GM10248 (cell line): ENCODE measurements around the gene B4GALT1.

Experiments used
- CTCF ChIA-PET: fragments of 300-600 bp; sonication (Branson Sonifier 250); formaldehyde crosslinking; extraction: SDS; loops from one replicate; lab custom pipeline; 2021; ENCODE audit warnings: antibody characterized with exemption; lab: Yijun Ruan, JAX
- POLR2A ChIA-PET: fragments of 350-650 bp; sonication (Branson Sonifier 250); formaldehyde crosslinking; extraction: SDS; loops from one replicate; lab custom pipeline; 2020; ENCODE audit warnings: antibody characterized with exemption; lab: Yijun Ruan, JAX
- DNase-seq: peaks from one replicate; pipeline ENCODE4 v3.0.0; 2012; ENCODE audit errors: extremely low spot score
- TF ChIP-seq, protein P1 (sequence below): IDR thresholded peaks from 2 replicates; pipeline ENCODE4 v1.5.1; 2012; ENCODE audit warnings: mild to moderate bottlenecking, low read depth; ENCODE audit errors: extremely low read depth, missing control alignments, control extremely low read depth

The B4GALT1 gene

GRCh38 chr9:33125871-33126823 lies 41.0 kb downstream of the B4GALT1 start:
- ChIA-PET POLR2A (interaction anchor here (0.5 to 1.0 kb wide), 2 partner anchors 11 to 99 kb away, joined by 4 to 5 read pairs; no protein-coding TSS in a partner anchor), CTCF (interaction anchor here (1.0 to 5.6 kb wide), 10 partner anchors 9 to 113 kb away, joined by 3 to 28 read pairs (median 4); no protein-coding TSS in a partner anchor)
- TF ChIP-seq, protein P1, sequence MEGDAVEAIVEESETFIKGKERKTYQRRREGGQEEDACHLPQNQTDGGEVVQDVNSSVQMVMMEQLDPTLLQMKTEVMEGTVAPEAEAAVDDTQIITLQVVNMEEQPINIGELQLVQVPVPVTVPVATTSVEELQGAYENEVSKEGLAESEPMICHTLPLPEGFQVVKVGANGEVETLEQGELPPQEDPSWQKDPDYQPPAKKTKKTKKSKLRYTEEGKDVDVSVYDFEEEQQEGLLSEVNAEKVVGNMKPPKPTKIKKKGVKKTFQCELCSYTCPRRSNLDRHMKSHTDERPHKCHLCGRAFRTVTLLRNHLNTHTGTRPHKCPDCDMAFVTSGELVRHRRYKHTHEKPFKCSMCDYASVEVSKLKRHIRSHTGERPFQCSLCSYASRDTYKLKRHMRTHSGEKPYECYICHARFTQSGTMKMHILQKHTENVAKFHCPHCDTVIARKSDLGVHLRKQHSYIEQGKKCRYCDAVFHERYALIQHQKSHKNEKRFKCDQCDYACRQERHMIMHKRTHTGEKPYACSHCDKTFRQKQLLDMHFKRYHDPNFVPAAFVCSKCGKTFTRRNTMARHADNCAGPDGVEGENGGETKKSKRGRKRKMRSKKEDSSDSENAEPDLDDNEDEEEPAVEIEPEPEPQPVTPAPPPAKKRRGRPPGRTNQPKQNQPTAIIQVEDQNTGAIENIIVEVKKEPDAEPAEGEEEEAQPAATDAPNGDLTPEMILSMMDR = no peak
- DNase-seq = no peak

GRCh38 chr9:33125461-33125860 lies 41.7 kb downstream of the B4GALT1 start:
- POLR2A ChIA-PET = interaction anchor here (0.5 kb wide), 1 partner anchor 99 kb away, joined by 5 read pairs; no protein-coding TSS in a partner anchor
- DNase-seq = no peak
- CTCF ChIA-PET = interaction anchor here (0.6 to 5.6 kb wide), 10 partner anchors 10 to 113 kb away, joined by 3 to 28 read pairs (median 4); no protein-coding TSS in a partner anchor
- TF ChIP-seq, protein P1 = no peak

GRCh38 chr9:33124751-33125381 lies 42.3 kb downstream of the B4GALT1 start:
- ChIA-PET POLR2A (interaction anchor here (0.5 kb wide), 1 partner anchor 98 kb away, joined by 5 read pairs; no protein-coding TSS in a partner anchor), CTCF (interaction anchor here (0.6 to 3.0 kb wide), 10 partner anchors 10 to 114 kb away, joined by 3 to 17 read pairs (median 4); no protein-coding TSS in a partner anchor)
- DNase-seq = peak; percentile 67
- TF ChIP-seq, protein P1 = peak; percentile 25

DNA sequence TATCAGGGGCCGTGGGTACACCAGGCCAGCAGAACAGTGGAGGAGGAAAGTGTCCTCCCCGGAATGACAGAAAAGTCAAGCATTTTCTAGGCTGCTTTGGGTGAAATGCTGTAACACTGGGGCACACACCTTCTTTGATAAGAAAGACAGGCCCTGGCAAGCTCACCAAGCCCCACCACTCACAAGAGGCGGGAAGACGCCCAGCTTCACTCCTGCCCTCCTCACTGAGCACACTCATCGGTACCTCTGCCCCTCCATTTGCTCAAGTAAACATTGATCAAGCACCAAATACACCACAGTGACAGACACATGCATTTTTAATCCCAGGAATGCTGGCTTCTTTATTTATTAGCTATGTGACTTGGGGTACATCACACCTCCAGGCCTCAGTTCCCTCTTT lies 43.1 kb downstream of the B4GALT1 start:
- CTCF ChIA-PET = interaction anchor here (0.8 to 1.7 kb wide), 4 partner anchors 9 to 103 kb away, joined by 3 to 4 read pairs (median 4); no protein-coding TSS in a partner anchor
- TF ChIP-seq, protein P1 = no peak
- no peak for DNase-seq
- POLR2A ChIA-PET = no interaction called here

GRCh38 chr9:33123407-33124031 lies 43.6 kb downstream of the B4GALT1 start:
- no peak for DNase-seq
- ChIA-PET CTCF (interaction anchor here (0.8 to 1.2 kb wide), 3 partner anchors 14 to 103 kb away, joined by 3 to 4 read pairs (median 3); no protein-coding TSS in a partner anchor), POLR2A (no interaction called here)
- TF ChIP-seq, protein P1 = no peak

DNA sequence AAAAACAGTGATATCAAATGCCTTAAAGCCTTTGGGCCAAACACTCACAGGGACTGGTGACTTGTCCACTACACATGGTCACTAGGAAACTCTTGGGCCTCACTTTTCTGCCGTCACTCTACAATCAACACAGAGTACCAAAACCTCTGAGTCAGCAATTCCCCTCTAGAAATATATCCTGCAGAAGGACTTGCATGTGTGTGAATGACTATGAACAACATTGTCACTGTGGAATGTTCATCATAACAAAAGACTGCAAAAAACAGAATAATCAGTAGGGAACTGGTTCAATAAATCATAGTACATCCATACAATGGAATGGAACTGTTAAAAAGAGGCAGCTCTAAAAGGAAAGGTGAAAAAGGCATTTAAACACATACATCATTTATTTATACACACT lies 46.5 kb downstream of the B4GALT1 start:
- ChIA-PET POLR2A (no interaction called here), CTCF (interaction anchor here (1.1 to 2.2 kb wide), 3 partner anchors 10 to 105 kb away, joined by 3 to 13 read pairs (median 4); no protein-coding TSS in a partner anchor)
- DNase-seq = no peak
- TF ChIP-seq, protein P1 = no peak
